Endothelial cell of umbilical vein (primary cell): ENCODE data around the gene KCNH1.

Source experiments
- POLR2A ChIP-seq: IDR thresholded peaks from 2 replicates; pipeline ENCODE4 v1.6.1; 2012; ENCODE audit warnings: low read depth, mild to moderate bottlenecking, control low read depth, low read length
- TF ChIP-seq, protein P1 (sequence below), 2 donors: IDR thresholded peaks; 1 replicate in 1 of 2; 2 replicates in 1 of 2; pipeline ENCODE4 v1.5.1; 2011; ENCODE audit warnings: low read length in 2 of 2, mild to moderate bottlenecking in 2 of 2, moderate library complexity in 2 of 2, control low read depth in 1 of 2, inconsistent platforms in 1 of 2, low read depth in 1 of 2; ENCODE audit not compliant: insufficient read depth in 1 of 2; ENCODE audit errors: extremely low read depth in 1 of 2

GRCh38 chr1:210828996-210829596, 304.9 kb downstream of the KCNH1 start:
- TF ChIP-seq, protein P1, sequence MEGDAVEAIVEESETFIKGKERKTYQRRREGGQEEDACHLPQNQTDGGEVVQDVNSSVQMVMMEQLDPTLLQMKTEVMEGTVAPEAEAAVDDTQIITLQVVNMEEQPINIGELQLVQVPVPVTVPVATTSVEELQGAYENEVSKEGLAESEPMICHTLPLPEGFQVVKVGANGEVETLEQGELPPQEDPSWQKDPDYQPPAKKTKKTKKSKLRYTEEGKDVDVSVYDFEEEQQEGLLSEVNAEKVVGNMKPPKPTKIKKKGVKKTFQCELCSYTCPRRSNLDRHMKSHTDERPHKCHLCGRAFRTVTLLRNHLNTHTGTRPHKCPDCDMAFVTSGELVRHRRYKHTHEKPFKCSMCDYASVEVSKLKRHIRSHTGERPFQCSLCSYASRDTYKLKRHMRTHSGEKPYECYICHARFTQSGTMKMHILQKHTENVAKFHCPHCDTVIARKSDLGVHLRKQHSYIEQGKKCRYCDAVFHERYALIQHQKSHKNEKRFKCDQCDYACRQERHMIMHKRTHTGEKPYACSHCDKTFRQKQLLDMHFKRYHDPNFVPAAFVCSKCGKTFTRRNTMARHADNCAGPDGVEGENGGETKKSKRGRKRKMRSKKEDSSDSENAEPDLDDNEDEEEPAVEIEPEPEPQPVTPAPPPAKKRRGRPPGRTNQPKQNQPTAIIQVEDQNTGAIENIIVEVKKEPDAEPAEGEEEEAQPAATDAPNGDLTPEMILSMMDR (IDR thresholded peaks at IDR 0.05; ENCODE audit: extremely low read depth in 1 of 2, insufficient read depth in 1 of 2, low read depth in 1 of 2, low read length in 2 of 2): no peak
- TF ChIP-seq POLR2A: no peak
